Endothelial cell of hepatic sinusoid (primary cell): ENCODE data around the gene TMPO.
"Not testable (repeated sequence)": the region's sequence is repeated elsewhere in the genome, so short reads cannot be mapped to it uniquely, and the experiment has no call there.

ENCODE experiments used
- in situ Hi-C: cut with HindIII; loops from 2 replicates; pipeline ENCODE4 v1.10.0; 2017; ENCODE audit warnings: low sequenced_read_pairs

Gene TMPO

GRCh38 chr12:98509063-98509462 is 6.3 kb upstream of the TMPO start:
- in situ Hi-C loops: no loop called here

- in situ Hi-C loops: not testable (repeated sequence)
These were observed 3.6 kb upstream of the TMPO start for GRCh38 chr12:98511806-98512205.

GRCh38 chr12:98513379-98514322 is 1.7 kb upstream of the TMPO start:
- in situ Hi-C loops: no loop called here

GRCh38 chr12:98514982-98515286 is 456 bp upstream of the TMPO start:
- in situ Hi-C loops: no loop called here

- in situ Hi-C loops: no loop called here
These were observed 902 bp downstream of the TMPO start for GRCh38 chr12:98516111-98516873.

GRCh38 chr12:98519257-98519907 is 4.0 kb downstream of the TMPO start:
- in situ Hi-C loops: no loop called here

- in situ Hi-C loops: loop anchor here (5.0 kb wide), 1 partner anchor 103 kb away; no protein-coding TSS in a partner anchor
These were observed 14.7 kb downstream of the TMPO start for GRCh38 chr12:98530068-98530467.

GRCh38 chr12:98532687-98533304 is 17.4 kb downstream of the TMPO start:
- in situ Hi-C loops: loop anchor here (5.0 kb wide), 1 partner anchor 105 kb away; no protein-coding TSS in a partner anchor

- in situ Hi-C loops: loop anchor here (5.0 kb wide), 1 partner anchor 106 kb away; no protein-coding TSS in a partner anchor
These were observed 18.4 kb downstream of the TMPO start for GRCh38 chr12:98533723-98534251.

- in situ Hi-C loops: no loop called here
These were observed 22.6 kb downstream of the TMPO start for GRCh38 chr12:98538031-98538430.

- in situ Hi-C loops: no loop called here
These were observed 28.3 kb downstream of the TMPO start for GRCh38 chr12:98543701-98544100.

GRCh38 chr12:98544751-98545150 is 29.4 kb downstream of the TMPO start:
- in situ Hi-C loops: no loop called here

GRCh38 chr12:98549371-98550110 is 34.2 kb downstream of the TMPO start:
- in situ Hi-C loops: no loop called here

- in situ Hi-C loops: no loop called here
These were observed 36.4 kb downstream of the TMPO start for GRCh38 chr12:98551787-98552186.

- in situ Hi-C loops: not testable (repeated sequence)
These were observed 42.7 kb downstream of the TMPO start for GRCh38 chr12:98558097-98558496.

- in situ Hi-C loops: no loop called here
These were observed 44.3 kb downstream of the TMPO start for GRCh38 chr12:98559666-98560065.

GRCh38 chr12:98561846-98562245 is 46.5 kb downstream of the TMPO start:
- in situ Hi-C loops: no loop called here

GRCh38 chr12:98572010-98572409 is 56.6 kb downstream of the TMPO start:
- in situ Hi-C loops: no loop called here

- in situ Hi-C loops: no loop called here
These were observed 58.7 kb downstream of the TMPO start for GRCh38 chr12:98574110-98574509.

GRCh38 chr12:98575013-98575412 is 59.6 kb downstream of the TMPO start:
- in situ Hi-C loops: no loop called here
